WI38 (cell line): ENCODE measurements around the gene TMEM150B.

Source experiments
- H3K4me3 ChIP-seq: 2 replicates; pipeline ENCODE4 v1.5.1; 2011; ENCODE audit warnings: low read depth, mild to moderate bottlenecking, control low read depth, low read length
- TF ChIP-seq, protein P1 (sequence below): IDR thresholded peaks from 2 replicates; pipeline ENCODE4 v1.5.1; 2012; ENCODE audit warnings: low read depth, mild to moderate bottlenecking, control low read depth, low read length

The TMEM150B gene

DNA sequence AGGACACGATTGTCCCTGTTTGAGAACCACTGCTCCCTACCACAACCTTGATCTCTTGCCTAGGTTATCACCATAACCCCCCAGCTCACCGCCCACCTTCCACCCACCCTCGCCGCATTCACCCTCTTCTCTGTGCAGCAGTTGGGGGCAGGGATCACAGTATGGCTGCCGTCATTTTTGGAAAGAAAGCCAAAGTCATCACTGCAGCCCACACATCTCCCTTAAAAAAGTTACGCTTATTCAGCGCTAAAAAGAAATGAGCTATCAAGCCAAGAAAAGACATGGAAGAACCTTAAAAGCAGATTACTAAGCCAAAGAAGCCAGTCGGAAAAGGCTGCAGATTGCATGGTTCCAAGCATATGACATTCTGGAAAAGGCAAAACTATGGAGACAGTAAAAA, 55.8 kb downstream of the TMEM150B start:
- TF ChIP-seq, protein P1, sequence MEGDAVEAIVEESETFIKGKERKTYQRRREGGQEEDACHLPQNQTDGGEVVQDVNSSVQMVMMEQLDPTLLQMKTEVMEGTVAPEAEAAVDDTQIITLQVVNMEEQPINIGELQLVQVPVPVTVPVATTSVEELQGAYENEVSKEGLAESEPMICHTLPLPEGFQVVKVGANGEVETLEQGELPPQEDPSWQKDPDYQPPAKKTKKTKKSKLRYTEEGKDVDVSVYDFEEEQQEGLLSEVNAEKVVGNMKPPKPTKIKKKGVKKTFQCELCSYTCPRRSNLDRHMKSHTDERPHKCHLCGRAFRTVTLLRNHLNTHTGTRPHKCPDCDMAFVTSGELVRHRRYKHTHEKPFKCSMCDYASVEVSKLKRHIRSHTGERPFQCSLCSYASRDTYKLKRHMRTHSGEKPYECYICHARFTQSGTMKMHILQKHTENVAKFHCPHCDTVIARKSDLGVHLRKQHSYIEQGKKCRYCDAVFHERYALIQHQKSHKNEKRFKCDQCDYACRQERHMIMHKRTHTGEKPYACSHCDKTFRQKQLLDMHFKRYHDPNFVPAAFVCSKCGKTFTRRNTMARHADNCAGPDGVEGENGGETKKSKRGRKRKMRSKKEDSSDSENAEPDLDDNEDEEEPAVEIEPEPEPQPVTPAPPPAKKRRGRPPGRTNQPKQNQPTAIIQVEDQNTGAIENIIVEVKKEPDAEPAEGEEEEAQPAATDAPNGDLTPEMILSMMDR: no peak
- H3K4me3 ChIP-seq: no peak overlapping the region

DNA sequence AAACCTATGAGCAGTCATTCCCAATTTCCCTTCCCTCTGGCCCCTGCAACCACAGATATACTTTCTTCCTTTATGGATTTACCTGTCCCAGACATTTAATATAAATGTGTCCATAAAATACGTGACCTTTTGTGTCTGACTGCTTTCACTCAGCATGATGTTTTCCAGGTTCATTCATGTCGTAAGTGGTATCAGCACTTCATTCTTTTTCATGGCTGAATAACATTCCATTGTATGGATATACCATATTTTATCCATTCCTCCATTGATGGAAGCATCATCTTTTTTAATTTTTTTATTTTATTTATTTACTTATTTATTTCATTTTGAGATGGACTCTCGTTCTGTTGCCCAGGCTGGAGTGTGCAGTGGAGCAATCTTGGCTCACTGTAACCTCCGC, 58.3 kb downstream of the TMEM150B start:
- TF ChIP-seq, protein P1: no peak

DNA sequence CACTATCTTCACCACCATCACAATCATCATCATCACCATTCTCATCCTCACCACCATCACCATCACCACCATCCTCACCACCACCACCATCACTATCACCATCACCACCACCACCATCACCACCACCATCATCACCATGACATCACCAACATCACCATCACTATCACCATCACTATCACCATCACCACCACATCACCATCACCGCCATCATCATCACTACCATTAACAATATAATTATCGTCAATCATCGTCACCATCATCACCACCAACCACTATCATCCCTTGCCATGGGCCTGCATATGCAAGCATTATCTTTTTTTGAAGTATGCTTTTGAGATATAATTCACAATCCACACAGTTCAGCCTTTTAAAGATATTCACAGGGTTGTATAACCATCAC, 58.7 kb downstream of the TMEM150B start:
- TF ChIP-seq, protein P1: no peak
- no peak overlapping the region for H3K4me3 ChIP-seq

More for the DNA sequence above, 58.3 kb downstream of the TMEM150B start:
- H3K4me3 ChIP-seq: no peak overlapping the region

DNA sequence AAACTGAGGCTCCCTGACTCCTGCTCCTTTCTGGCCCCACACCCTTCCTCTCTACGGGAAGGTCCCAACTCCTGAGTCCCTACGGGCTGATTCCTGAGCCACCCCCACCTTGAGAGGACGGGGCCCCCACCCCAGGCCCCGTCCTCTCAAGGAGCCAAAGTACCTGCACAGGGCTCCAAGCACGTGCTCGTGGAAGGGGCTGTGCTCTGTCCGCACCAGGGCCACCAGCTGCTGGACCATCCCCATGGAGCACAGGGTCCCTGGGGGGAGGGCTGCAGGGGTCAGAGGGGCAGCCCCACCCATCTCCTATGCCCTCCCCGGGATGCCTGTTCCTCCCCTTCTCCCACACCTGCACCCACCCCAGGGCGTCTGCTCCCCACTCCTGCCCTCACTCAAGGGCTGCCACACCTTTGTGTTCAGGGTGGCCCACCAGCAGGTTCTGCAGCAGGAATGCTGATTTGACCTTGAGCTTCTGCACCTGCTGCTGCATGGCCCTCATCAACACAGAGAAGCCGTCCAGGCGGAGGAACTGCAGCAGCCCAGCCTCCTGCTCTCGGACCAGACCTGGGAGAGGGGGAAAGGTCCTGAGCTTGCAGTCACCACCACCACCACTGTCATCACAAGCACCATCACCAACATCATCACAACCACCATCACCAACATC, 59.3 kb downstream of the TMEM150B start:
- no peak overlapping the region for H3K4me3 ChIP-seq
- TF ChIP-seq, protein P1: no peak

DNA sequence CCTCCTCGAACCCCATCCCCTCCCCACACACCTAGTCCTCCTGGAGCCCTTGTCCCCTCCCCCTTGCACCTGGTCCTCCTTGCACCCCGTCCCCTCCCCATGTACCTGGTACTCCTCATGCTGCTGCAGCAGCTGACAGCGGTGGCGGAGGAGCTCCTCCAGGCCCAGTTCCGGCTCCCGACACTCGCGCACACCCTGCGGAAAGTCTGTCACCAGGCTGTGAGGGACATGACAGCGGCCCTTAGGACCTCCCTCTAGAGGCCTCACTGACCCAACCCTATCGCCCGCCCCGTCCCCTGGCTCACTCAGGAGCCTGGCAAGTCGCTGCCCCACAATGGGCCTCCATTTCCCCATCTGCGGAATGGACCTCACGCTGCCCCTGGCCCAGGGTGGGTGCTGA, 60.0 kb downstream of the TMEM150B start:
- TF ChIP-seq, protein P1: no peak
- H3K4me3 ChIP-seq: no peak overlapping the region

DNA sequence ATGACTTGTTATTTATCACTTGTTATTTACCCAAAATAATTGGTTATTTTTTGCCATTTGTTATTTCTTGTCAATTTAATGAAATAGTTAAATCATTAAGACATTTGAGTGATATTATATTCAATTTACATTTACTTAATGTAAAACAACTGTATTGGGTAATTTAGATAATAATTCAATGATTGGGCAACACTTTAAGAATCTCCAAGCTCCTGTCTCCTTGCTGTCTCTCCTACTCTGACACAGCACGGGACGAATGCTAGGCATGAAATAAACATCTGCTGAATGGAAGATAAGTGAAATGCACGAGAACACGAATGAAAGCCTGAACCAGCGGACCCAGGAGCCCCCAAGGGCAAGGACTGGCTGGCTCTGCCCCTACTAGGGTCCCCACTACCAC, 60.6 kb downstream of the TMEM150B start:
- no peak overlapping the region for H3K4me3 ChIP-seq
- TF ChIP-seq, protein P1: no peak
